GM12875 (cell line): ENCODE results near the gene WDR90.
A peak's percentile ranks its signal among the peaks of the same experiment; 100 is the strongest.
"Not testable (repeated sequence)": the region's sequence is repeated elsewhere in the genome, so short reads cannot be mapped to it uniquely, and the experiment has no call there.

ENCODE experiments used
- H3K4me3 ChIP-seq: one replicate; pipeline ENCODE4 v1.5.1; 2011; ENCODE audit warnings: low read depth, low read length, control low read depth
- TF ChIP-seq, protein P1 (sequence below): IDR thresholded peaks from 2 replicates; pipeline ENCODE4 v1.5.1; 2011; ENCODE audit warnings: low read depth, mild to moderate bottlenecking, control low read depth, inconsistent platforms, low read length, moderate library complexity, borderline replicate concordance; ENCODE audit not compliant: insufficient read depth

The WDR90 gene

DNA sequence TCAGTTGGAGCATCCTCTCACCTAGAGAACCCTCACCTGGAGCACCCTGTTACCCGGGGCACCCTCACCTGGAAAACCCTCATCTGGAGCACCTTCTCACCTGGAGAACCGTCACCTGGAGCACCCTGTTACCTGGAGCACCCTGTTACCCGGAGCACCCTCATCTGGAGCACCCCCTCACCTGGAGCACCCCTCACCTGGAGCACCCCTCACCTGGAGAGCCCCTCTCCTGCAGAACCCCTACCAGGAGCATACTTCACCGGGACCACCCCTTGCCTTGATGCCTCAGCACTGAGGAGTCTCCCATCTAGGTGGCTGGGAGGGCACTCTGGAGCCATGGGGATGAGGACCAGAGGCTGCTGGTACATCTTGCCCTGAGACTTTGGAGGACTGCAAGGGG lies 59.8 kb downstream of the WDR90 start:
- no peak overlapping the region for H3K4me3 ChIP-seq
- TF ChIP-seq, protein P1, sequence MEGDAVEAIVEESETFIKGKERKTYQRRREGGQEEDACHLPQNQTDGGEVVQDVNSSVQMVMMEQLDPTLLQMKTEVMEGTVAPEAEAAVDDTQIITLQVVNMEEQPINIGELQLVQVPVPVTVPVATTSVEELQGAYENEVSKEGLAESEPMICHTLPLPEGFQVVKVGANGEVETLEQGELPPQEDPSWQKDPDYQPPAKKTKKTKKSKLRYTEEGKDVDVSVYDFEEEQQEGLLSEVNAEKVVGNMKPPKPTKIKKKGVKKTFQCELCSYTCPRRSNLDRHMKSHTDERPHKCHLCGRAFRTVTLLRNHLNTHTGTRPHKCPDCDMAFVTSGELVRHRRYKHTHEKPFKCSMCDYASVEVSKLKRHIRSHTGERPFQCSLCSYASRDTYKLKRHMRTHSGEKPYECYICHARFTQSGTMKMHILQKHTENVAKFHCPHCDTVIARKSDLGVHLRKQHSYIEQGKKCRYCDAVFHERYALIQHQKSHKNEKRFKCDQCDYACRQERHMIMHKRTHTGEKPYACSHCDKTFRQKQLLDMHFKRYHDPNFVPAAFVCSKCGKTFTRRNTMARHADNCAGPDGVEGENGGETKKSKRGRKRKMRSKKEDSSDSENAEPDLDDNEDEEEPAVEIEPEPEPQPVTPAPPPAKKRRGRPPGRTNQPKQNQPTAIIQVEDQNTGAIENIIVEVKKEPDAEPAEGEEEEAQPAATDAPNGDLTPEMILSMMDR = no peak

DNA sequence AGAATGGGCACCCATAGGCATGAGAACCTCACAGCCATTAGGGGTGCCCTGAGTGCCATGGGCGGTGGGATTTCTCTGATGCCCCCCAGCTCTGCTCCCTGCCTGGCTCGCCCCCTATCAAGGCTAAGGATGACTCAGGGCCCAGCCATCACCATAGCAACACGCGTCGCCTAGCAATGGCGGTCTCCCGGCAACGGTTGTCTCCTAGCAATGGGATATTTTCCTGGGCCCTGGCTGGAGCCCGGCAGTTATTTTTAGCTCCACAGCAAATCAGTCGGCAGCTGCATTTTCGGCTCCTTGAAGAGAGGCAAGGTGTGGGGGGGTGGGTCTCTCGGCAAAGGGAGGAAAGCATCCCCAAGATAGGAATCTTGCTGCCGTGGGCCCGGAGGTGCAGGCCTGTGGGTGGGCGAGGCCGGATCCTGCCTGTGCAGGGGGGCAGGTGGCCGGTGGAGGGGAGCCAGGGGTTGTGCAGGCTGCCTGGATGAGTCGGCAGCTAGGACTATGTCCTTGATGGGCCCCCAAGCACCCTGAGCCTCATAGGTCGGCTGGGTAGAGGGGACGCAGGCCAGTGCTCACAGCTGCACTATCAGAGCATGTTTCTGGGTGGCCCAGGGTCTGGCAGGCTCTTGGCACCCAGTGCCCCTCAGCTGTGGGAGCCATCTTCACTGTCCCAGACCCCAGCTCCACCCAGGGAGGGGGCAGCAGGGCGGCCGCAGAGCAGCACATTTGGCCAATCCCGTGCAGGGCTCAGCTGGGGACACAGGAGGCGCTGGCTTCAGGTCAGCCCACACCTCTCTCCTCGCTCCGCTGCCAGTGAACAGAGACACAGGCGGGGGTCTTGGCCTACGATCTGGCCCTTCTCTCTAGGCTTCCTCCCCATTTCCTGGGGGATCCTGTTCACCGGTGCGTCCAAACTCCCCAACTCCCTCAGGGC lies 60.7 kb downstream of the WDR90 start:
- TF ChIP-seq, protein P1 = no peak
- H3K4me3 ChIP-seq = no peak overlapping the region

DNA sequence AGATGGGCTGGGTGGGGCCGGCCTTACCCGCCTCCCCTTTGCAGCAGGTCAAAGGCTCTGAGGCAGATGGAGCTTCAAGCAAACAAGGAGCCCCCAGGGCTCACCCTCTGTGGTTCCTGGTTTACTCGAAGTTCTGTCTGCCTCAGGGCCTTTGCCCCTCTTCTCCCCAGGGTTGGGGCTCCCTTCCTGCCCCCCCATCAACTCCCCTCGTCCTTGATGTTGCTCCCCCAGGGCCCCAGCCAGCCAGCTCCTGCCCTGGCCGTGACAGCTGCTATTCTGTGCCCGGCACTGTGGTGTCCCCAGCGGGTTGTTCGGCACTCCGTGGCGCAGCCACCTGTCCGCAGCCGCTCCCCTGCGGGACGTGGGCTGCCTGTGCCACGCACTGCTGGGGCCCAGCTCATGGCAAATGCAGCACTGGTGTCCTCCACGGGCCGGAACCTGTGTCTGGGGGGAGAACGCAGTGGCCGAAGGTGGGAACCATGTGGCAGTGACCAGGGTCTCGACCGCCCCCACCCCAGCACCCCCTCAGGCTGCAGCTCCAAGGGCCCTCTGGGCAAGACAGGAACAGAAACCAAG lies 61.4 kb downstream of the WDR90 start:
- TF ChIP-seq, protein P1 = no peak
- no peak overlapping the region for H3K4me3 ChIP-seq

DNA sequence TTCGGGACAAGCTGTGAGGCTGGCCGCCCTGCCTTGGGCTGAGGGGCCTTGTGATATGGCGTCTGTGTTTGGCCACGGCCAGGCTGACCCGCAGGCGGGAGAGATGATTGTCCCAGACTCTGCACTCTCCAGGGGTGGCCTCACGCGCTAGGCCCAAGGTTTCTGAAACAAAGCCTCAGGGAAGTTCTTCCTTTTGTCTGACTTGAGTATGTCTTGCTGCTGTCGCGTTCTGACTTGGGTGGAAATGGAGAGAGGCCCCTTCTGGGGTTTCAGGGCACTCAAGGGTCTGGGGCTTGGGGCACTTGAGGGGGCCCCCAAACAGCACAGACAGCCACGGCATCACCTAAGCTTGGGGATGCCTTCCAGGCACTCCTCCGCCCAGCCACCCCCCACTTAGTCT lies 61.9 kb downstream of the WDR90 start:
- TF ChIP-seq, protein P1 = no peak
- H3K4me3 ChIP-seq = no peak overlapping the region

DNA sequence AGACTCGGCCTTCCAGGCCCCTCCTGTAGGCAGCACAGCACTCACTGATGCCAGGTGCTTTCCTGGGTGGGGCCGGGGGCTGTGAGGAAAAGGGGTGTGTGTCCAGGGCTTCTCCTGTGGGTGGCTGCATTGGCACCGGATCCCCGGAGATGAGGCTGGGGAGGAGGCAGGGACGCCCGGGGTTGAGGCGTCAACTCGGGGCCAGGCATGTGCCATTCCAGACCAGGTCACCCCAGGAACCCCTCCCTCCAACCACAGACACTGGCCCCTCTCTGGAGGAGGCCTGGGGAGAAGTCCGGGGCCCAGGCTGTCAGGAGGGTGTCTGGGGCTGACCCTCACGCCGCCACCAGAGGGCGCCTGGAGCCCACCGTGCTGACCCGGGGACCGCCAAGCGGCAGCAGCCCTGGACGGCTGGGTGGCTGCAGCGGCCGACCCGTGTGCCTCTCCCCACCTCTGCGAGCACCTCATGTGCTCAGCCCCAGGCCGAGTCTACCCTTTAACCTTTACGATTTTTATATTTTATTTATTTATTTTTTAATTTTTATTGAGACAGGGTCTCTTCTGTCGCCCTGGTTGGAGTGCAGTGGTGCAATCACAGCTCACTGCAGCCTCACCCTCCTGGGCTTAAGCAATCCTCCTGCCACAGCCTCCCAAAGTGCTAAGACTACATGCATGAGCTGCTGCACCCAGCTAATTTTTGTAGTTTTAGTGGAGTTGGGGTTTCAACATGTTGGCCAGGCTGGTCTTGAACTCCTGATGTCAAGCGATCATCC lies 62.6 kb downstream of the WDR90 start:
- H3K4me3 ChIP-seq = no peak overlapping the region
- TF ChIP-seq, protein P1 = peak; percentile 94

DNA sequence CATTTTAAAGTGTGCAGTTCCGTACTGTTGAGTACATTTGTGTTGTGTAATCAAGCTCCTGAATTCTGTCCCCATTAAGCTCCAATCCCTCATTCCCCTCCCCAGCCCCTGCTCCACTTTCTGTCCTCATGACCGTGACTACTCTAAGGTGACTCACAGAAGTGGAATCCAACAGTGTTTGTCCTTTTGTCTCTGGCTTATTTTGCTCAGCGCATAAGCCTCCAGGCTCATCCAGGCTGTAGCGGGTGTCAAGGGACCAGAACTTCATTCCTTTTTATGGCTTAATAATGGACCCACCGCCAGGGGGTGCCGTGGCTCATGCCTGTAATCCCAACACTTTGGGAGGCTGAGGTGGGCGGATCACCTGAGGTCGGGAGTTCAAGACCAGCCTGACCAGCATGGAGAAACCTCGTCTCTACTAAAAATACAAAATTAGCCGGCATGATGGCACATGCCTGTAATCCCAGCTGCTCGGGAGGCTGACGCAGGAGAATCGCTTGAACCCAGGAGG lies 63.6 kb downstream of the WDR90 start:
- not testable (repeated sequence) for H3K4me3 ChIP-seq
- TF ChIP-seq, protein P1 = peak; percentile 43; the same call in 1 of the 2 replicates
